Breast epithelium (tissue), 4 donors: ENCODE data around the gene APEH. TPM values are rescaled to one million over a fixed set of nuclear protein-coding genes. Genes with fewer than 3 reads are reported as not detected.

Experiments used
- DNase-seq, 2 donors: peaks; one replicate each; pipeline ENCODE4 v3.0.0-alpha.2; 2019; ENCODE audit warnings: low spot score in 2 of 2
- H3K27ac ChIP-seq, 2 donors: fragments of 200-600 bp; sonication (generic) in 1 of 2; one replicate each; pipeline ENCODE4 v1.5.1; 2016 to 2019; ENCODE audit warnings: mild to moderate bottlenecking in 1 of 2
- H3K27me3 ChIP-seq, 2 donors: fragments of 200-600 bp; sonication (generic) in 1 of 2; one replicate each; pipeline versions ENCODE4 v1.5.1 to v1.6.0; 2017 to 2019; ENCODE audit warnings: control low read depth in 1 of 2, mild to moderate bottlenecking in 1 of 2
- H3K36me3 ChIP-seq: fragments of 200-600 bp; one replicate; pipeline ENCODE4 v1.5.1; 2019
- H3K4me1 ChIP-seq, 2 donors: fragments of 200-600 bp; sonication (generic); one replicate each; pipeline ENCODE4 v1.5.1; 2016 to 2019; ENCODE audit warnings: control low read depth in 1 of 2
- H3K4me3 ChIP-seq, 3 donors: fragments of 200-600 bp; sonication (generic); 1 replicate in 2 of 3; 2 replicates in 1 of 3; pipeline ENCODE4 v1.5.1; 2016 to 2019; ENCODE audit warnings: mild to moderate bottlenecking in 3 of 3, moderate library complexity in 2 of 3
- H3K9me3 ChIP-seq, 2 donors: fragments of 200-600 bp; sonication (generic) in 1 of 2; one replicate each; pipeline ENCODE4 v1.5.1; 2016 to 2019; ENCODE audit warnings: control low read depth in 1 of 2
- CTCF ChIP-seq, 3 donors: fragments of 450-650 bp; IDR thresholded peaks; one replicate each; pipeline ENCODE4 v1.5.1; 2016 to 2017; ENCODE audit warnings: antibody characterized with exemption in 3 of 3, mild to moderate bottlenecking in 3 of 3, moderate library complexity in 3 of 3
- POLR2A ChIP-seq: fragments of 450-650 bp; IDR thresholded peaks from one replicate; pipeline ENCODE4 v1.6.1; 2016; ENCODE audit warnings: antibody characterized with exemption, mild to moderate bottlenecking, moderate library complexity
- POLR2AphosphoS5 ChIP-seq, 3 donors: sonication (generic); formaldehyde crosslinking; IDR thresholded peaks; one replicate each; pipeline ENCODE4 v1.6.1; 2017; ENCODE audit warnings: antibody characterized with exemption in 3 of 3
- intact Hi-C: fragments of 100-400 bp; cut with DNase I; formaldehyde crosslinking; loops from one replicate; pipeline ENCODE4 v1.15.1; 2023; ENCODE audit warnings: low total_unique reads
- total RNA-seq, 3 donors: library from RNA; depleted of rRNA; stranded (reverse); fragments of >200 nt; gene quantifications; one replicate each; pipeline ENCODE4 v1.1.0, GENCODE V29; 2016

The APEH gene
- total RNA-seq, 3 donors from 2014 or later, result 69.5 to 80.0 (median 70.1) TPM

- H3K27me3 ChIP-seq, result no peaks in the 10 kb centered on the region
- H3K27ac ChIP-seq, result no peak overlapping the region
- H3K4me1 ChIP-seq, result peaks cover 3 to 4% of the 10 kb centered on the region in 2 donors
- no peak for TF ChIP-seq POLR2AphosphoS5 (IDR thresholded peaks at IDR 0.05)
- no peaks in the 10 kb centered on the region for H3K36me3 ChIP-seq
- intact Hi-C loops, result loop anchor here (5.0 kb wide), 1 partner anchor 1111 kb away; no protein-coding TSS in a partner anchor
- H3K4me3 ChIP-seq, result no peak overlapping the region
- H3K9me3 ChIP-seq, result no peaks in the 10 kb centered on the region
- DNase-seq, result no peak
Observed at GRCh38 chr3:49727924-49728361, 53.8 kb downstream of the APEH start.

- no peak for DNase-seq
- Histone ChIP-seq H3K27ac (no peak overlapping the region), H3K36me3 (no peaks in the 10 kb centered on the region), H3K9me3 (no peaks in the 10 kb centered on the region), H3K4me3 (no peak overlapping the region), H3K4me1 (no peaks in the 10 kb centered on the region), H3K27me3 (no peaks in the 10 kb centered on the region)
- intact Hi-C loops, result loop anchor here (5.0 kb wide), 1 partner anchor 1113 kb away; no protein-coding TSS in a partner anchor
- TF ChIP-seq POLR2A (no peak), CTCF (IDR thresholded peaks at IDR 0.05) (no peak), POLR2AphosphoS5 (IDR thresholded peaks at IDR 0.05) (no peak)
Observed at GRCh38 chr3:49729966-49730609, 55.9 kb downstream of the APEH start.

- intact Hi-C loops, result no loop called here
- Histone ChIP-seq H3K27me3 (no peaks in the 10 kb centered on the region), H3K27ac (no peak overlapping the region), H3K4me3 (no peak overlapping the region), H3K4me1 (no peaks in the 10 kb centered on the region), H3K9me3 (no peaks in the 10 kb centered on the region), H3K36me3 (no peaks in the 10 kb centered on the region)
- no peak for DNase-seq
- TF ChIP-seq POLR2A (no peak), CTCF (IDR thresholded peaks at IDR 0.05) (no peak)
Observed at GRCh38 chr3:49732597-49732996, 58.4 kb downstream of the APEH start.

- H3K9me3 ChIP-seq, result no peaks in the 10 kb centered on the region
- intact Hi-C loops, result no loop called here
- no peak for TF ChIP-seq CTCF (IDR thresholded peaks at IDR 0.05)
- TF ChIP-seq POLR2A, result no peak
- no peak for TF ChIP-seq POLR2AphosphoS5 (IDR thresholded peaks at IDR 0.05)
- H3K4me1 ChIP-seq, result no peaks in the 10 kb centered on the region
- H3K27ac ChIP-seq, result no peak overlapping the region
- no peak for DNase-seq
- H3K4me3 ChIP-seq, result no peak overlapping the region
- no peaks in the 10 kb centered on the region for H3K36me3 ChIP-seq
- no peaks in the 10 kb centered on the region for H3K27me3 ChIP-seq
Observed at GRCh38 chr3:49733551-49733950, 59.4 kb downstream of the APEH start.

Other genes starting within 250 kb of the APEH start
- 10 to 100 TPM in 1 of 3 donors, 1 to 10 TPM in 2; 4.5 to 14.0 (median 5.2) TPM for gene NICN1, start 245.0 kb upstream of the APEH start, total RNA-seq
- 10 to 100 TPM; 37.1 to 56.6 (median 44.6) TPM for gene DAG1, start 204.1 kb upstream of the APEH start, total RNA-seq
- under 1 TPM; 0.15 to 0.48 (median 0.33) TPM for gene BSN, start 119.9 kb upstream of the APEH start, total RNA-seq
- gene MST1, start 15.1 kb downstream of the APEH start, total RNA-seq, result 10 to 100 TPM in 2 of 3 donors, 1 to 10 TPM in 1; 9.3 to 23.6 (median 21.2) TPM
- gene RNF123, start 15.2 kb downstream of the APEH start, total RNA-seq, result 10 to 100 TPM; 22.1 to 29.8 (median 26.2) TPM
- 1 to 10 TPM in 2 of 3 donors, under 1 TPM in 1; 0.98 to 1.3 (median 1.0) TPM for gene AMIGO3, start 45.3 kb downstream of the APEH start, total RNA-seq
- 10 to 100 TPM; 17.4 to 40.0 (median 21.2) TPM for gene GMPPB, start 49.6 kb downstream of the APEH start, total RNA-seq
- 10 to 100 TPM; 24.8 to 45.9 (median 45.8) TPM for gene IP6K1, start 112.2 kb downstream of the APEH start, total RNA-seq
- not detected for gene CDHR4, start 125.5 kb downstream of the APEH start, total RNA-seq
- 1 to 10 TPM; 2.3 to 4.5 (median 4.2) TPM for gene INKA1, start 128.9 kb downstream of the APEH start, total RNA-seq
- gene UBA7, start 139.6 kb downstream of the APEH start, total RNA-seq, result 10 to 100 TPM; 26.4 to 77.4 (median 50.5) TPM
- gene TRAIP, start 182.2 kb downstream of the APEH start, total RNA-seq, result 1 to 10 TPM; 1.6 to 2.0 (median 1.9) TPM
- 1 to 10 TPM in 1 of 3 donors, not detected in 2; 1.5 TPM for gene CAMKV, start 195.6 kb downstream of the APEH start, total RNA-seq
- gene MST1R, start 229.5 kb downstream of the APEH start, total RNA-seq, result 10 to 100 TPM in 1 of 3 donors, 1 to 10 TPM in 1, under 1 TPM in 1; 0.16 to 11.9 (median 7.5) TPM